ENCODE results near the gene CRACR2B. TPM values are rescaled to one million over a fixed set of nuclear protein-coding genes. Genes with fewer than 3 reads are reported as not detected.

CRACR2B gene
- total and polyA plus RNA-seq, 2 of the 13 experiments (the other 11 are each of a cell fraction or from before 2014, with no cell fraction given): 14.9 to 21.0 TPM

GRCh38 chr11:843818-844692 lies 16.3 kb downstream of the CRACR2B start (continued):
- TF ChIP-seq RERE (CRISPR knock-in tag; IDR thresholded peaks at IDR 0.05; ENCODE audit: low read depth): peak; percentile 24; the same call in 1 of the 2 replicates
- peak; percentile 96 for TF ChIP-seq ZNF687 (CRISPR knock-in tag; IDR thresholded peaks at IDR 0.05)
- no peak for TF ChIP-seq ZFP36L2 (CRISPR knock-in tag; IDR thresholded peaks at IDR 0.05)
- no peak for TF ChIP-seq BRD4 (CRISPR knock-in tag; IDR thresholded peaks at IDR 0.05)
- 0 out of 2 replicates have a peak, but pooled peaks have one; percentile 62 for TF ChIP-seq HNF1B (CRISPR knock-in tag; IDR thresholded peaks at IDR 0.05)
- TF ChIP-seq HNF1A (IDR thresholded peaks at IDR 0.05; ENCODE audit: low read depth): no peak
- no peak for TF ChIP-seq HNF1A (CRISPR knock-in tag; IDR thresholded peaks at IDR 0.05; ENCODE audit: borderline replicate concordance)
- TF ChIP-seq SOX5 (CRISPR knock-in tag; IDR thresholded peaks at IDR 0.05; ENCODE audit: borderline replicate concordance): peak; percentile 26; the same call in 1 of the 2 replicates
- TF ChIP-seq HNRNPH1 (optimal IDR thresholded peaks at IDR 0.05; ENCODE audit: low read depth, low read length): no peak
- no peak for TF ChIP-seq NFKBIZ (CRISPR knock-in tag; IDR thresholded peaks at IDR 0.05)
- TF ChIP-seq ZNF569 (CRISPR knock-in tag; IDR thresholded peaks at IDR 0.05; ENCODE audit: borderline replicate concordance): no peak
- peak; percentile 80 for TF ChIP-seq PHF21A (CRISPR knock-in tag; IDR thresholded peaks at IDR 0.05)

Data from HepG2 (cell line).